Right renal pelvis (tissue), 4 donors: ENCODE data around the gene LILRA6. TPM values are rescaled to one million over a fixed set of nuclear protein-coding genes. Genes with fewer than 3 reads are reported as not detected.
"Not testable (repeated sequence)": the region's sequence is repeated elsewhere in the genome, so short reads cannot be mapped to it uniquely, and the experiment has no call there.

Experiments used
- DNase-seq, 4 donors: peaks; one replicate each; pipeline ENCODE4 v3.0.0-alpha.2; 2013; ENCODE audit warnings: low read depth in 4 of 4, low spot score in 3 of 4, missing footprints in 1 of 4
- polyA plus RNA-seq, 4 donors: library from polyadenylated mRNA; unstranded; fragments of 120-200 nt; gene quantifications; one replicate each; pipeline ENCODE4 v1.2.1, GENCODE V29; 2013; ENCODE audit not compliant: insufficient read length in 4 of 4

LILRA6 gene
- polyA plus RNA-seq, 4 donors, result 0.25 to 0.83 (median 0.65) TPM

- peak; percentile 63 to 84 (median 72) for DNase-seq
Observed at GRCh38 chr19:54209811-54210494, 32.6 kb downstream of the LILRA6 start.

GRCh38 chr19:54209058-54209810 is 33.4 kb downstream of the LILRA6 start:
- no peak for DNase-seq

- no peak for DNase-seq
Observed at GRCh38 chr19:54208784-54209057, 33.9 kb downstream of the LILRA6 start.

GRCh38 chr19:54207983-54208783 is 34.4 kb downstream of the LILRA6 start:
- no peak for DNase-seq

GRCh38 chr19:54207676-54207982 is 35.0 kb downstream of the LILRA6 start:
- no peak for DNase-seq

GRCh38 chr19:54207193-54207592 is 35.4 kb downstream of the LILRA6 start:
- not testable (repeated sequence) for DNase-seq

- DNase-seq, result no peak
Observed at GRCh38 chr19:54206831-54207177, 35.8 kb downstream of the LILRA6 start.

GRCh38 chr19:54206030-54206830 is 36.4 kb downstream of the LILRA6 start:
- no peak for DNase-seq

GRCh38 chr19:54204767-54205468 is 37.7 kb downstream of the LILRA6 start:
- DNase-seq, result no peak

- no peak for DNase-seq
Observed at GRCh38 chr19:54203151-54203611, 39.4 kb downstream of the LILRA6 start.

- no peak for DNase-seq
Observed at GRCh38 chr19:54201980-54202379, 40.6 kb downstream of the LILRA6 start.

- DNase-seq, result no peak
Observed at GRCh38 chr19:54201172-54201701, 41.4 kb downstream of the LILRA6 start.

GRCh38 chr19:54199401-54199800 is 43.2 kb downstream of the LILRA6 start:
- no peak for DNase-seq

GRCh38 chr19:54197121-54197520 is 45.5 kb downstream of the LILRA6 start:
- no peak for DNase-seq

GRCh38 chr19:54196536-54196935 is 46.1 kb downstream of the LILRA6 start:
- no peak for DNase-seq

- not testable (repeated sequence) for DNase-seq
Observed at GRCh38 chr19:54194463-54194862, 48.1 kb downstream of the LILRA6 start.

GRCh38 chr19:54193011-54193410 is 49.6 kb downstream of the LILRA6 start:
- DNase-seq, result no peak

- DNase-seq, result no peak
Observed at GRCh38 chr19:54191811-54192453, 50.7 kb downstream of the LILRA6 start.

- DNase-seq, result peak; percentile 80 to 90 (median 84)
Observed at GRCh38 chr19:54191011-54191810, 51.4 kb downstream of the LILRA6 start, which contains the start of gene TSEN34. Gene TSEN34 (plus strand): TSS chr19:54191308. CDS start chr19:54191365, 57 bp downstream.
